ENCODE results near the gene AMMECR1L. TPM values are rescaled to one million over a fixed set of nuclear protein-coding genes. Genes with fewer than 3 reads are reported as not detected.
A peak's percentile ranks its signal among the peaks of the same experiment; 100 is the strongest.

AMMECR1L gene
- total and polyA plus RNA-seq, 4 donors: 1.5 to 8.0 (median 6.1) TPM

- Histone ChIP-seq H3K9ac (ENCODE audit: low read depth in 1 of 2, low read length in 2 of 2) (no peak overlapping the region), H3K27ac (ENCODE audit: low read depth in 1 of 2, low read length in 2 of 2) (no peak overlapping the region), H3K4me1 (ENCODE audit: control insufficient read depth in 4 of 4, insufficient read depth in 4 of 4, low read length in 3 of 4) (peaks cover 6 to 19% (median 14%) of the 10 kb centered on the region in 4 donors), H3K36me3 (ENCODE audit: control insufficient read depth in 4 of 4, insufficient read depth in 3 of 4, low read depth in 1 of 4, low read length in 3 of 4) (no peaks in the 10 kb centered on the region), H3K4me3 (ENCODE audit: low read depth in 1 of 3, low read length in 3 of 3) (peak overlapping the region in 2 of 3 donors; percentile 8 to 38), H3K27me3 (ENCODE audit: control insufficient read depth in 4 of 4, insufficient read depth in 4 of 4, low read length in 3 of 4) (no peaks in the 10 kb centered on the region), H3K9me3 (ENCODE audit: control insufficient read depth in 4 of 4, low read length in 3 of 4) (no peaks in the 10 kb centered on the region)
- no peak for DNase-seq (ENCODE audit: low spot score)
- TF ChIP-seq CTCF (IDR thresholded peaks at IDR 0.05; ENCODE audit: low read depth, low read length, missing input control): no peak
- peak; percentile 50 for TF ChIP-seq REST (IDR thresholded peaks at IDR 0.05)
- TF ChIP-seq ZBTB33 (IDR thresholded peaks at IDR 0.05): no peak
- peak; percentile 37 for TF ChIP-seq TAF1 (conservative IDR thresholded peaks at IDR 0.05)
- no peak for TF ChIP-seq EGR1 (IDR thresholded peaks at IDR 0.05; ENCODE audit: low read depth in 2 of 2)
- TF ChIP-seq HNF4A (conservative IDR thresholded peaks at IDR 0.05): peak; percentile 16 to 25
- peak; percentile 70 for TF ChIP-seq SP1 (IDR thresholded peaks at IDR 0.05)
- no peak for TF ChIP-seq YY1 (IDR thresholded peaks at IDR 0.05)
- no peak for TF ChIP-seq ATF3 (IDR thresholded peaks at IDR 0.05)
- peak; percentile 20 for TF ChIP-seq MAX (IDR thresholded peaks at IDR 0.05)
- TF ChIP-seq HNF4G (IDR thresholded peaks at IDR 0.05): no peak
- no peak for TF ChIP-seq FOXA1 (IDR thresholded peaks at IDR 0.05)
- no peak for TF ChIP-seq NR2F2 (IDR thresholded peaks at IDR 0.05)
- peak; percentile 25 for TF ChIP-seq FOXA2 (IDR thresholded peaks at IDR 0.05)
- TF ChIP-seq GABPA (IDR thresholded peaks at IDR 0.05 in 1 of 2, conservative IDR thresholded peaks at IDR 0.05 in 1 of 2): peak in 1 of 2 donors; percentile 24
- TF ChIP-seq JUND (IDR thresholded peaks at IDR 0.05): no peak
- TF ChIP-seq RAD21 (IDR thresholded peaks at IDR 0.05): no peak
- TF ChIP-seq RXRA (IDR thresholded peaks at IDR 0.05): peak; percentile 93 to 95
- WGBS: 29% methylated on average over 5 of the region's 5 CpGs
Observed at GRCh38 chr2:127893494-127893893, 7.7 kb upstream of the AMMECR1L start.

Data from liver (tissue), 9 donors.